ENCODE data around the gene COL4A2. TPM values are rescaled to one million over a fixed set of nuclear protein-coding genes. Genes with fewer than 3 reads are reported as not detected.

Gene COL4A2
- total RNA-seq, 1 donor from 2014 or later, result 7.6 TPM

DNA sequence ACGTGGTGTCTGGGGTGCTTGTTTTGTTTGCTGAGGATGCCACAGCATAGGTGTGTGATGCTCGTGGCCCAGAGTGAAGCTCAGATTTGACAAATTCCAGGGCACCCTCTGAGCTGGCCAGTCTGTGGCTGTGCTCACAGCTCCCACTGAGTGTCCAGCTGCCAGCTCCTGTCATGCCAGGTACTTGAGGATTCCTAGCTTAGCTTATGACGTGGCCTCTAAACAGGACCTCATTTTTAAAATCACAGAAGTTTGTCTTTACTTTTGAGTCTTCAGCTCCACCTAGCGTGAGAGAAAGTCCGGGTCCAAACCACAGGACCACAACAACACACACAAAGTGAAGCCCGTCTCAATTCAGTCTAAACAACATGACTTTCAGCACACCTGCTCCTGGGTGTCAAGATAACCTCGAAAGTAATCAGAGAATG lies 137.2 kb downstream of the COL4A2 start:
- TF ChIP-seq, protein P1, sequence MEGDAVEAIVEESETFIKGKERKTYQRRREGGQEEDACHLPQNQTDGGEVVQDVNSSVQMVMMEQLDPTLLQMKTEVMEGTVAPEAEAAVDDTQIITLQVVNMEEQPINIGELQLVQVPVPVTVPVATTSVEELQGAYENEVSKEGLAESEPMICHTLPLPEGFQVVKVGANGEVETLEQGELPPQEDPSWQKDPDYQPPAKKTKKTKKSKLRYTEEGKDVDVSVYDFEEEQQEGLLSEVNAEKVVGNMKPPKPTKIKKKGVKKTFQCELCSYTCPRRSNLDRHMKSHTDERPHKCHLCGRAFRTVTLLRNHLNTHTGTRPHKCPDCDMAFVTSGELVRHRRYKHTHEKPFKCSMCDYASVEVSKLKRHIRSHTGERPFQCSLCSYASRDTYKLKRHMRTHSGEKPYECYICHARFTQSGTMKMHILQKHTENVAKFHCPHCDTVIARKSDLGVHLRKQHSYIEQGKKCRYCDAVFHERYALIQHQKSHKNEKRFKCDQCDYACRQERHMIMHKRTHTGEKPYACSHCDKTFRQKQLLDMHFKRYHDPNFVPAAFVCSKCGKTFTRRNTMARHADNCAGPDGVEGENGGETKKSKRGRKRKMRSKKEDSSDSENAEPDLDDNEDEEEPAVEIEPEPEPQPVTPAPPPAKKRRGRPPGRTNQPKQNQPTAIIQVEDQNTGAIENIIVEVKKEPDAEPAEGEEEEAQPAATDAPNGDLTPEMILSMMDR (IDR thresholded peaks at IDR 0.05; ENCODE audit: insufficient read depth, low read length, severe bottlenecking), result no peak
- FAIRE-seq (no peak), DNase-seq (ENCODE audit: low read depth) (peak; percentile 13)
- Histone ChIP-seq H3K27me3 (ENCODE audit: control insufficient read depth, insufficient read depth, low read length) (no peaks in the 10 kb centered on the region), H3K4me3 (ENCODE audit: low read depth, low read length) (no peak overlapping the region), H3K36me3 (ENCODE audit: control insufficient read depth, insufficient read depth, low read length) (no peaks in the 10 kb centered on the region)

DNA sequence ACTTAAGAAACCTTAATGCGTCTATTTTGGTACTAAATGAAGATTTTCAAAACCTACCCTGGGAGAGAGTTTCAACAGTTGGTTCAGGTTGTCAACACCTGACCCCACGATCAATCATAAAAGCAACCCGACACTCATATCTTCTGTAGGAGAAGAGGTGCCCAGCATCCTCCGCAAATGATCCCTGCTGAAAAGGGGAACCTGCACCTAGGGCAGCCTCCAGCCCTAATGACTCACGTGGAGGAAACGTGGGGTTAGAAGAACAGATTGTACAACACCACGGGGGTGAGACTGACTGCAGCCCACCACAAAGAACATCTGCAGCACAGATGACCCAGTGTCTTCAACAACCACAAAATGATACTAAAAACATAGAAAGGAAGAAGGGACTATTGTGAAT lies 138.1 kb downstream of the COL4A2 start:
- FAIRE-seq, result no peak
- peak; percentile 26 for DNase-seq (ENCODE audit: low read depth)
- Histone ChIP-seq H3K27me3 (ENCODE audit: control insufficient read depth, insufficient read depth, low read length) (no peaks in the 10 kb centered on the region), H3K4me3 (ENCODE audit: low read depth, low read length) (no peak overlapping the region), H3K36me3 (ENCODE audit: control insufficient read depth, insufficient read depth, low read length) (no peaks in the 10 kb centered on the region)
- TF ChIP-seq, protein P1 (IDR thresholded peaks at IDR 0.05; ENCODE audit: insufficient read depth, low read length, severe bottlenecking), result no peak

DNA sequence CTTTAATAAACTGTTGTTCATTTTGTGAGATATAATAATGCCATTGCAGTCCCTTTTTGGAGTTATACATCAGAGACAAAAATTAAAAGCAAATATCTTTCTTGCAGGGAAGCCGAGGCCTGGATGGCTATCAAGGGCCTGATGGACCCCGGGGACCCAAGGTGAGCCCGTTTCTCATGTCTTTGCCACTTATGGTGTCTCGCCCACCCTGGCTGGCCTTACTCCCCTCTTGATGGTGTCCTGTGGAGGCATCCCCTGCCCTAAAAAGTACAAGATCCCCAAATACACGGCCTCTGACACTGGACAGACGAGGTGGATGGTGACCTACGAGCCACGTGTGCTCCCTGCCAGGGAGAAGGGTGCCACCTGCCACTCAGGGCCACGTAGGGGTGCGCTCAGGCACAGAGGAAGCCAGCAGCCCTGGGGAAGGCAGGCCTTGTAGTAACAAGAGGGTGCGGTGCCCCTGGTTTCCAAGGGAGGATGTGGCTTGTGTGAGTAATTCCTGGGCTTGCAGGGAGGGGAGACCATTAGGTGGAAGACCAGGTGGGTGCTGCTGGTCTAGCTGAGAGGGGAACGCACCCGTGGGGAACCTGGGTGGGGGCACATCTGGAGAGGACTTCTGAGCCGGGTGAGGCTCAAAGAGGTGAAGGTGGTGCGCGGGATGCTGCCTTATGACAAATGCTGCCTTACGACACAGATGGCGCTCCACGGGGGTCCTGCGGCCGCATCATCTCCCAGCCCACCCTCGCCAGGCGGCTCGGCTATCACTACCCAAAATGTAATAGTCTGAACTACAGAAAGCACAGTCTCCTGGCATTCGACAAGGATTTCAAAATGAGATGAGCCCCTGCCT lies 138.9 kb downstream of the COL4A2 start:
- TF ChIP-seq, protein P1 (IDR thresholded peaks at IDR 0.05; ENCODE audit: insufficient read depth, low read length, severe bottlenecking), result no peak
- no peak for FAIRE-seq
- H3K4me3 ChIP-seq (ENCODE audit: low read depth, low read length), result no peak overlapping the region
- peak; percentile 43 for DNase-seq (ENCODE audit: low read depth)
- no peaks in the 10 kb centered on the region for H3K36me3 ChIP-seq (ENCODE audit: control insufficient read depth, insufficient read depth, low read length)
- no peaks in the 10 kb centered on the region for H3K27me3 ChIP-seq (ENCODE audit: control insufficient read depth, insufficient read depth, low read length)

DNA sequence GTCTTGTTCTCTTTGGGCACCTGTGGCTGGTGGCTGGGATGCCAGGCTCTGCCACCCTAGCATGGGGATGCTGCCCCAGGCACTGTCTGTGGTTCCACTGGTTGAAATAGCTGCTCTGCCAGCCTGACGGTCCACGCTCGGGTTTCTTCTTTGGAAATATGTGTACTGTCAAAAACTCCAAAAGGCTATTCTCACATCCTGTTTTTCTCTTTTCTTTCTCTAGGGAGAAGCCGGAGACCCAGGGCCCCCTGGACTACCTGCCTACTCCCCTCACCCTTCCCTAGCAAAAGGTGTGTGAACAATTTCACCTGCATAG lies 139.4 kb downstream of the COL4A2 start:
- FAIRE-seq (no peak), DNase-seq (ENCODE audit: low read depth) (no peak)
- Histone ChIP-seq H3K36me3 (ENCODE audit: control insufficient read depth, insufficient read depth, low read length) (no peaks in the 10 kb centered on the region), H3K4me3 (ENCODE audit: low read depth, low read length) (no peak overlapping the region), H3K27me3 (ENCODE audit: control insufficient read depth, insufficient read depth, low read length) (no peaks in the 10 kb centered on the region)
- TF ChIP-seq, protein P1 (IDR thresholded peaks at IDR 0.05; ENCODE audit: insufficient read depth, low read length, severe bottlenecking), result no peak

DNA sequence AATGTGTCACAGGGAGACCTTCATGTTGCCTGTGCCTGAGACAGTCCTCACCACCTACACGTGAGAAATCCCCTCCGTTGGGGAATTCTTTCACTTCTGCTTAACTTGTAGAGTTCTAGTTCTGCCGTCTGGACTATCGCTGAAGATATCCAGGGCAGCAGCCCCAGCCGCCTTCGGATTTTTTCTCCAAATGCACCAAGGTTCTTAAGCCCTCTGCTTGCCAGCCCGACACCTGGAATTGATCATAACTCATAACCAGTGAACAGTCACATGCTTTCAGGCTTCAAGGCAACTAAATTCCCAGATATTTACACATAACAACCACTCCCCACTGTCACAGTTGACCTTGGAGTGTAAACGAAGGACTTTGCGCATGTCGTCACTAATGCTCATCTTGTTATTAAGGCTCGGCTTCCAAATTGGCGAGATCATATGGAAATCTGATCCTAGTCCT lies 140.0 kb downstream of the COL4A2 start:
- no peaks in the 10 kb centered on the region for H3K27me3 ChIP-seq (ENCODE audit: control insufficient read depth, insufficient read depth, low read length)
- no peak overlapping the region for H3K4me3 ChIP-seq (ENCODE audit: low read depth, low read length)
- H3K36me3 ChIP-seq (ENCODE audit: control insufficient read depth, insufficient read depth, low read length), result no peaks in the 10 kb centered on the region
- FAIRE-seq (no peak), DNase-seq (ENCODE audit: low read depth) (no peak)
- TF ChIP-seq, protein P1 (IDR thresholded peaks at IDR 0.05; ENCODE audit: insufficient read depth, low read length, severe bottlenecking), result no peak

DNA sequence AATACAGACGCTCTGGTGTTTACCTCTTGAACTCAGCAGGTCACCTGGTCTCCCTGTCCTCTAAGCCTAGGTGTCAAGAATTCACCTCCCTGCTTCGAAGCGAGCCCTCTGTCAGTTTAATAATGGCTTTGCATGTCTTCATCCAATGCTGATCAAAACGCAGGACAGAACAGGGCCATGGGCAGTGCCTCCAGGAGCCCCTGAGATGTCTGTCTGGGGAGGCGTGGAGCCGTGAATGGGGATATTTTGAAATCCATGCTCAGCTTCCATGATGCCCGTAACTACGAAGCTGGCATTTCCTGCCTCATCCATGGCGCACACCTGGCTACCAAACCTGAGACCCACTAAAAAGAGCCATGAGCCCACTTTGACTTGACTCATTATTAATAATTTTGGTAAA lies 140.7 kb downstream of the COL4A2 start:
- Histone ChIP-seq H3K4me3 (ENCODE audit: low read depth, low read length) (no peak overlapping the region), H3K36me3 (ENCODE audit: control insufficient read depth, insufficient read depth, low read length) (no peaks in the 10 kb centered on the region), H3K27me3 (ENCODE audit: control insufficient read depth, insufficient read depth, low read length) (no peaks in the 10 kb centered on the region)
- DNase-seq (ENCODE audit: low read depth) (no peak), FAIRE-seq (no peak)
- TF ChIP-seq, protein P1 (IDR thresholded peaks at IDR 0.05; ENCODE audit: insufficient read depth, low read length, severe bottlenecking), result no peak
